Mucosa of stomach (tissue), 1 donor: ENCODE data around the gene TAF11L12.
"Not testable (repeated sequence)": the region's sequence is repeated elsewhere in the genome, so short reads cannot be mapped to it uniquely, and the experiment has no call there.

Experiments
- H3K27me3 ChIP-seq: one replicate; pipeline ENCODE4 v1.7.0; 2013; ENCODE audit warnings: mild to moderate bottlenecking, low read length; ENCODE audit not compliant: control insufficient read depth, insufficient read depth
- H3K36me3 ChIP-seq: one replicate; pipeline ENCODE4 v1.7.0; 2013; ENCODE audit warnings: low read length; ENCODE audit not compliant: control insufficient read depth, insufficient read depth
- H3K4me1 ChIP-seq: one replicate; pipeline ENCODE4 v1.7.0; 2013; ENCODE audit warnings: mild to moderate bottlenecking, low read length; ENCODE audit not compliant: control insufficient read depth, insufficient read depth
- H3K4me3 ChIP-seq: one replicate; pipeline ENCODE4 v1.7.0; 2013; ENCODE audit warnings: low read length
- H3K9ac ChIP-seq: one replicate; pipeline ENCODE4 v1.7.0; 2013; ENCODE audit warnings: mild to moderate bottlenecking, low read length, moderate library complexity
- H3K9me3 ChIP-seq: one replicate; pipeline ENCODE4 v1.7.0; 2013; ENCODE audit warnings: mild to moderate bottlenecking, low read length, moderate library complexity; ENCODE audit not compliant: control insufficient read depth
- donor health status: Pancreatic carcinoma.

TAF11L12 gene

DNA sequence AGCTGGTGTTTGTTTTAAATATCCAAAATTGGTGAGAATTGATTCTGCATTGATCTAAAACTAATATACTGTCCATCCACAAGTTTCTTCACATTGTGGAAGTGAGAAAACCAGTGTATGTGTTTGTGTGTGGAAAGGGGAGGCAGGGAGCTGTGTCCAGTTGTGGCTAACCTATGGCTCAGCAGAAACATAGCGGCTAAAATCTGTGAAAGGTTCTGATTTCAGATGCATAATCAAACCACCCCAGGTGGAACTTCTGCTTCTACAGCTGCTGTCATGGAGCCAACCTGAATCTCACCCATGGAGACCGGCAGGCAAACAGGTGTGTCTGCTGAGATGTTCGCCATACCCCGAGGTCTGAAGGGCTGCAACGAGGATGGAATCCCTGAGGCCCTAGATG is 24.0 kb downstream of the TAF11L12 start, which contains the start of gene TAF11L14:
TAF11L14 (plus strand) TSS at position 301 of the 400 bp plus-strand sequence.
- Histone ChIP-seq H3K9me3 (no peaks in the 10 kb centered on the region), H3K36me3 (no peaks in the 10 kb centered on the region), H3K9ac (no peak within 1 kb of the TSS), H3K27me3 (no peaks in the 10 kb centered on the region), H3K4me3 (no peak within 1 kb of the TSS), H3K4me1 (no peaks in the 10 kb centered on the region)

GRCh38 chr5:17649232-17649631 is 39.0 kb downstream of the TAF11L12 start:
- H3K36me3 ChIP-seq, H3K9me3 ChIP-seq, H3K4me3 ChIP-seq, H3K9ac ChIP-seq, H3K4me1 ChIP-seq, H3K27me3 ChIP-seq: not testable (repeated sequence)

DNA sequence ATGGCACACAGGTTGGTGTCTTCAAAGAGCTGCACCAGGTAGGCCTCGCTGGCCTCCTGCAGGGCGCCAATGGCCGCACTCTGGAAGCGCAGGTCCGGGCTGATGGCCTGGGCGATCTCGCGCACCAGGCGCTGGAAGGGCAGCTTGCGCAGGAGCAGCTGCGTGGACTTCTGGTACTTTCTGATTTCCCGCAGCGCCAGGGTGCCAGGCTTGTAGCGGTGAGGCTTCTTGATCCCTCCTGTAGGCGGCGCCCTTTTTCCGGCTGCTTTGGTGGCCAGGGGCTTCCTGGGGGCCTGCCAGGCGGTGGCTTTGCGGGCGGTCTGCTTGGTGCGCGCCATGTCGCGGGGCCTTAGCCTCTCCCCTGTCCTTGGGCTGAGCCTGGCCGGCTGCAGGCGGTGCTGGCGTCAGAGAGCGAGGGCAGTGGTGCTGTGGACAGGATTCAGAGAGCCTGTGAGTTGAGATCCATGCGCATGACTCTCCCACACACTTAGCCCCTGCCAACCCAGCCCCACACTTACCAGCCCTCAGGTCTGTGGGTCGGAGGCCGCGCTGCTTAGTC is 45.1 kb downstream of the TAF11L12 start:
- not testable (repeated sequence) for H3K9ac ChIP-seq, H3K4me3 ChIP-seq, H3K27me3 ChIP-seq, H3K4me1 ChIP-seq, H3K36me3 ChIP-seq, H3K9me3 ChIP-seq

DNA sequence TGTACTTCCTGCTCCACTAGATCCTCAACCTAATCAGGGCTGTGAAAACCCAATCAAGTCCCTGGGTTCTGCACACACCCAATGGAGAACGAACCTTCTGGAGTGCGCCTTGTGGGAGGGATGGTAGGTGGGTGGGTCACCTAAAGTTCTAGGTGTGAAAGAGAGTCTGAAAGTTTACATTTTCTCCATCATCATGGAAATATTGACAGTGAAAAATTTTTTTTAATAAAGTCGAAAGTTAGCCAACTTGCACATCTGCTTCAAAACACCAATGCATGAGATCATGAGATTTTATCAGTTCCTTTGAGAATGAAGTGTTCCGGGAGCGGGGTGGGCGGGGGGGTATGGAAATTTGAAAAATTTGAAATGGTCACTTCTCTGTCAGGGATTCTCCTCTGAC is 45.7 kb downstream of the TAF11L12 start:
- no peaks in the 10 kb centered on the region for H3K9me3 ChIP-seq
- no peaks in the 10 kb centered on the region for H3K27me3 ChIP-seq
- no peak overlapping the region for H3K9ac ChIP-seq
- H3K4me3 ChIP-seq: no peak overlapping the region
- H3K36me3 ChIP-seq: no peaks in the 10 kb centered on the region
- no peaks in the 10 kb centered on the region for H3K4me1 ChIP-seq
